GM19193 (cell line): ENCODE data around the gene GPSM3.

Source experiments
- POLR2A ChIP-seq: IDR thresholded peaks from 4 replicates; pipeline ENCODE4 v1.6.1; 2011; ENCODE audit not compliant: insufficient read depth, insufficient read length; ENCODE audit errors: extremely low read depth

GPSM3 gene

DNA sequence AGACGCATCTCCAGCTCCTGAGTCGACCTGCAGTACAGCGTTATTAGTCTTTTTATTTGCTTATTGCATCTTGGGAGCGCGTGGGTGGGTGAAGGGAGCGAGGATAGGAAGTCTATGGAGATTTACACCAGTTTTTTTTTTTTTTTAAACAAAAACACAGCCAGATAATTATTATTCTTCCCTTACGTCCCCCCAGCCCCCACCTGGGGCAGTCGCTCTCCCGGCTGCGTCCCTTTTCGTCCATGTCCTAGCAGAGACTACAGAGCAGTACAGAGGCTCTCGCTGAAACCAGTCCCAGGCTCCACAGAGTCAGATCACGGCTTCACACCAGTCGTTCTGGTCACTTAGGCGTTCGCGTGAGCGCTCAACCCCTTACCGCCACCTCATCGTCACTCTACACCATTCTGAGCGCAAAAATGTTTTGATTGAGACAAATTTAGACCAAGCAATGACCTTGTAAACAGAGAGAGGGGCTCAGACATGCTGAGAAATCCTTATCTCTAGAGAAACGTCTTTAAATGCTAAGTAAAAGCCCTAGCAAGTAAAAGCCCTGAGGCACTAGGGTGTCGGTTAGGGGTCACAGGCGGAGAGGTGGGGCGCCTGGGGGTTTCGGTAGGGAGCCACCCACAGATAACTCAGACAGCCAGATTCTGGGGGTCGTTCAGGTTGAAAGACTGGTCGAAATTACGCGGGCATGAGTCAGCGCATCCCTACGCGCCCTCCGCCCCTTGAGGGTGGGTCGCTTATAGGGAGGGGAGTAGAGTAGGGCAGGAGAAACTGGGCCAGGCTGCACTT, 39.5 kb downstream of the GPSM3 start:
- no peak for TF ChIP-seq POLR2A

DNA sequence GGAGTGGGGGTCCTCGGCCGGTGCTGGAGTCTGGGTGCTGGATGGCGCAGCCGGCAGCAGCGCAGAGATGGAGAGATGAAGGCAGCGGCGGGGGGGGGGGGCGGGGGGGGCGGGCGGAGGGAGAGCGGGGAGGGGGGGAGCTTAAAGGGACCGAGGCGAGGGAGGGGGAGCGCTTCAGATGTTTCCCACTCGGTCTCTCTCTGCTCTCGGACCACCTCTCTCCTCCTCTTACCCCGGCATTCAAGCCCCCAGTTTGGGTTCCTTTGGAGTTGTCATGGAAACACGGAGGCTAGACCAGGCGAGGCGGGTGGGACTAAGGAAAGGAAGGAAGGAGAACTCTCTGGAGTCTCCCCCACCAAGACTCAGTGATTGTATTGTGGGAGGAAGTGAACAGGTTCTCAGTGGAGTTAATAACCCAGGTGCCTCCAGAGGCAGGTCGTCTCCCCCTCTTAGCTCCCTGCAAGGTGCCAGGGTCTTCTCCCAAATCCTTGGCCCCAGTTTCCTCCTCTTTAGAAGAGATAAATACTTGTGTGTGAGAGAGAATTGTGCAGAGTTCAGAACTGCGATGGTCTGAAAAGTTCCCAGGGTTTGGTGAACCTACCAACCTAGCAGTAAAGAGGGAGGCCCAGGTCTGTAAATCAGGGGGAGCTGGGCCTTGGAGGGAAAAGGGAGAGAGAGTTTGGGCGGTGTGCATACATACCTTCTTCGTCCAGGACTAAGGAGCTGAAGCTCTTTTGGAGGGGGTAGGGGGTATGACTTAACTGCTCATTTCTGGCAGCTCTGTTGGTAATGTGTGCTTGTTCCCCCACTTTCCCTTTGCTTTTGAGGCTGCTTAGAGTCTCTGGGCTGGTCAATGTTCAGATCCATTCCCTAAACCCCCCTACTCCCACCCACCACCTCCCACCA, 40.3 kb downstream of the GPSM3 start, which contains the start of gene PRRT1:
Gene PRRT1, minus strand, starts transcription at position 77 of the 906 bp plus-strand sequence. CDS start 112 bp downstream, outside the sequence.
- TF ChIP-seq POLR2A, result no peak

- TF ChIP-seq POLR2A, result no peak
Measured at GRCh38 chr6:32151181-32151862, 41.1 kb downstream of the GPSM3 start.

- no peak for TF ChIP-seq POLR2A
Measured at GRCh38 chr6:32149932-32150870, 42.2 kb downstream of the GPSM3 start.

DNA sequence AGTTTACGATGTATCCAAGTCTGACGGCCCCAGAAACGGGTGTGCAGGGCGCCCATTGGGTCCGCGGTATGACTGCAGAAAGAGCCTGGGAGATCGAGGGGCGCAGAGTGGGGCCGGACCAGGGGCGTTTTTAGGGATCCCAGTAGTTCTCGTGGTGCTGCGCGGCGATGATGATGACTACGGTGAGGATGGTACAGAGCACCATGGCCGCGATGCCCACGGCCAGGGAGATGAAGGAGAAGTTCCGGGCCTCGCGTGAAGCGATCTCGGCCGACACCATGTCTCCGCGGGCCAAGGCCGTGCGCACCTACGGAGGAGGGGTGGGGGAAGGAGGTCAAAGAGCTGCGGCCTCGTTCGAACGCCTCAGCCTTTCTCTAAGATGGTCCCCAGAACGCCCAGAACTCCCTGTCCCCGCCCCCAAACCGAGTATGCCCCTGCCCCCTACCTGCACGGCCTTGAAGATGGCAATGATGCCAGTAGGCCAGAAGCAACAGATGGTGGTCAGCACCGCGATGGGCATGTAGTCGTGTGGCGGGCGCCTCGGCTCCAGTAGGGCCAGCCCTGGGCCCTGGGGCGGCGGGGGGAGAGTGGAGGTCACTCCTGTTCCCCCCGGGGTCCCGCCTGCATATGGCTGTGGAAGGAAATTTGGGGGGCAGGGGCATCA, 43.2 kb downstream of the GPSM3 start:
- no peak for TF ChIP-seq POLR2A

DNA sequence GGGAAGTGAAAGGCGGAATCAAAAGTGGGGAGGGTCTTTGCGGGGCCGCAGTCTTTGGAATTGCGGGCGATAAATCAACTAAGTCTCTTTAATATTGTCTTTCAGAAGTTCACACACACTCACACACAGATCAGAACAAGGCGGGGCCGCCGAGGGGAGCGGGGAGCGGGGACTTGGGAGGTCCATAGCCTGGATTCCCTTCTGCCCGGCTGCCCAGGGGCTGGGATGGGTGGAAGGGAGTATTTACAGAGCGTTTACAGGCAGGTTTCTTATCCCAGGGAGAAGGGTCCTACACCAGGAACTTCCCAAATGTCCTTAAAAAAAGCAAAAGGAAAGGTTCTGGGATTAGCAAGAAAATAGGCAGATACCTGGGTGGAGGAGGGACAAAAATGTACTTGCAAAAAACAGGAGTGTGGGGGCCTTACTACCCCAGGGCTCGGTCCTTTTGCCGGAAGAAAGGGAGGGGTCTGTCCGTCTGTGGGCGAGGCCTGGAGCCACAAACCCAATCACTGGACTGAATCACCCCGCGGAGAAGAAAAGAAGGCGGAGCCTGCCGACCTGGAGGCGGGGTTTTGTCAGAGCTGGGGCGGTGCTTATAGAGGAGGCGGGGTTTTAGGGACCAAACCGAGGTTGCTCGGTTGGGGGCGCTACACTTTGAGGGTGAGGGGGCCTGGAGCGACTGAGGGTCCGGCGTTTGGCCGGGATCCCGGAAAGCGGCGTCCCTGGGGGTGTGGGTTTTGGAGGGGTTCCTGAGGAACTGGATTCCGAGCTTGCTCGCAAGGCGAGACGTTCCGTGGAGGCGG, 44.0 kb downstream of the GPSM3 start:
- no peak for TF ChIP-seq POLR2A

DNA sequence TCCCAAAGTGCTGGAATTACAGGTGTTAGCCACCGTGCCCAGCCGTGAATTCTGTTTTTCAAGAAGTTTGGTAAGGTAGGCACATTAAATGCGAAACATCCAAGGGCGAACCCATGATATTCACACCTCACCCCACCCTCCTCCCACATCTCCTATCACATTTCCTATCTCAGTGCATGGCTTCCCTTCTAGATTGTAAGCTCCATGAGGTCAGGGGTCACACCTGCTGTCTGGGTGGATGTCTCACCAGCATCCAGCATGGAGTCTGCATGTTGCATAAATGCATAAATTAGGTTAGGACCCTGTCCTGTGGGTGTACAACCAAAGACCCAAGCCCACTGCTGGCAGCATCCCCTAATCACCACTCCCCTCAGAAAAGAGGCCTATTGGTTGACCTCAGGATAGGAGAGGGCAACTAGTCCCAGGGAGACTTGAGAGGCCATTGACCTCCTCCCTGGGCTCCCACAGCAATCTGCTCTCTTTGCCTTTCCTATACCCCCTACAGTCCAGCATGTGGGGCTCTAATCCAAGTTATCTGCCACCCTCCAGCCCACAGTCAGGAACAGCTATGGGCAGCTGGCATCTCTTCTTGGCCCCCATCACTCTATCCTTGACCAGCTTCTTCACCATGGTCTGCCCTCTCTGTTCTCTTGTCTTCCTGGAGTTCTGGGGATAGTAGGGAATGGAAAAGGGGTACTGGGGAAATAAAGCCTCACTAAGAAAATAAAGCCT, 44.9 kb downstream of the GPSM3 start:
- TF ChIP-seq POLR2A, result no peak

- no peak for TF ChIP-seq POLR2A
Measured at GRCh38 chr6:32146687-32147086, 45.8 kb downstream of the GPSM3 start.

DNA sequence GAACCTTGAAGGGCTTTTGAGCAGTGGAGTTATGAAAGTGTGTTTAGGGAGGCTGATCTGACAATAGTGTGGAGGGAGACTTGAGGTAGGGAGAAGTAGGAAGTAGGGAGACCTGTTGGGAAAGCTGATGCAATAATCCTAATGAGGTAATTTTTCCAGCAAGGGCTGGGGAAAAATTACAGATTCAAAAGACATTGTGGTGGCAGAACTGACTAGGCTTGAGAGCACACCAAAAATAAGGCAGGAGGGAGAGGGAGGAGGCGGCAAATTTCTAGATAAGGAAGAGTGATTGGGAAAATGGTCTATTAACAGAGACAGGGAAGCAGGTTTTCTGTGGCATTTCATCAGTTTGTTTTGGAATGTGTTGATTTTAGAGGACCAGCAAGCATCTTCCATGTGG, 46.2 kb downstream of the GPSM3 start:
- TF ChIP-seq POLR2A, result no peak
